RWPE2 (cell line): ENCODE data around the gene CDC42EP4.

Experiments
- ATAC-seq: fragments of 200-7000 bp; cut with Tn5 transposase; 3 replicates; pipeline ENCODE4 v1.9.1; 2021; ENCODE audit warnings: low read depth
- DNase-seq: peaks from one replicate; pipeline ENCODE4 v3.0.0-alpha.2; 2020; ENCODE audit warnings: low spot score
- H3K27ac ChIP-seq: fragments of 450-650 bp; 2 replicates; pipeline ENCODE4 v1.5.1; 2017; ENCODE audit warnings: mild to moderate bottlenecking; ENCODE audit not compliant: poor library complexity, severe bottlenecking
- H3K27me3 ChIP-seq: fragments of 250-450 bp; sonication (Bioruptor Pico); 2 replicates; pipeline ENCODE4 v1.5.1; 2021; ENCODE audit warnings: mild to moderate bottlenecking, moderate library complexity; ENCODE audit not compliant: insufficient read depth, poor library complexity, severe bottlenecking
- H3K36me3 ChIP-seq: fragments of 250-450 bp; sonication (Bioruptor Pico); 2 replicates; pipeline ENCODE4 v1.5.1; 2020; ENCODE audit warnings: low read depth, mild to moderate bottlenecking, moderate library complexity
- H3K4me1 ChIP-seq: fragments of 250-450 bp; sonication (Bioruptor Pico); 2 replicates; pipeline ENCODE4 v1.5.1; 2021; ENCODE audit warnings: mild to moderate bottlenecking, moderate library complexity; ENCODE audit not compliant: insufficient read depth, poor library complexity, severe bottlenecking
- H3K4me3 ChIP-seq: fragments of 250-450 bp; sonication (Bioruptor Pico); 2 replicates; pipeline ENCODE4 v1.5.1; 2021; ENCODE audit warnings: mild to moderate bottlenecking, moderate library complexity; ENCODE audit not compliant: severe bottlenecking
- H3K9me3 ChIP-seq: fragments of 250-450 bp; sonication (Bioruptor Pico); 2 replicates; pipeline ENCODE4 v1.5.1; 2021; ENCODE audit warnings: mild to moderate bottlenecking, moderate library complexity; ENCODE audit not compliant: severe bottlenecking
- CTCF ChIP-seq: fragments of 450-650 bp; IDR thresholded peaks from one replicate; pipeline ENCODE4 v1.5.1; 2017; ENCODE audit warnings: mild to moderate bottlenecking, moderate library complexity; ENCODE audit not compliant: poor library complexity, severe bottlenecking

CDC42EP4 gene

GRCh38 chr17:73274490-73274889 lies 37.3 kb downstream of the CDC42EP4 start:
- no peaks in the 10 kb centered on the region for H3K27me3 ChIP-seq
- H3K4me3 ChIP-seq = no peak overlapping the region
- no peak overlapping the region for H3K27ac ChIP-seq
- no peak for ATAC-seq
- no peaks in the 10 kb centered on the region for H3K9me3 ChIP-seq
- H3K4me1 ChIP-seq = peaks cover 7% of the 10 kb centered on the region
- no peaks in the 10 kb centered on the region for H3K36me3 ChIP-seq
- DNase-seq = no peak
- no peak for TF ChIP-seq CTCF

- no peaks in the 10 kb centered on the region for H3K36me3 ChIP-seq
- ATAC-seq = no peak
- H3K4me3 ChIP-seq = no peak overlapping the region
- no peaks in the 10 kb centered on the region for H3K9me3 ChIP-seq
- H3K4me1 ChIP-seq = peaks cover 7% of the 10 kb centered on the region
- TF ChIP-seq CTCF = no peak
- no peak overlapping the region for H3K27ac ChIP-seq
- no peaks in the 10 kb centered on the region for H3K27me3 ChIP-seq
- no peak for DNase-seq
Measured at GRCh38 chr17:73272906-73273218, 38.9 kb downstream of the CDC42EP4 start.

- Histone ChIP-seq H3K4me1 (peaks cover 7% of the 10 kb centered on the region), H3K4me3 (no peak overlapping the region), H3K27ac (no peak overlapping the region), H3K36me3 (no peaks in the 10 kb centered on the region), H3K9me3 (no peaks in the 10 kb centered on the region), H3K27me3 (no peaks in the 10 kb centered on the region)
- TF ChIP-seq CTCF = no peak
- DNase-seq (no peak), ATAC-seq (peak; percentile 59; the same call in 2 of the 3 replicates)
Measured at GRCh38 chr17:73271072-73271471, 40.7 kb downstream of the CDC42EP4 start.

GRCh38 chr17:73269791-73270190 lies 42.0 kb downstream of the CDC42EP4 start:
- H3K9me3 ChIP-seq = no peaks in the 10 kb centered on the region
- no peaks in the 10 kb centered on the region for H3K27me3 ChIP-seq
- DNase-seq (no peak), ATAC-seq (no peak)
- no peaks in the 10 kb centered on the region for H3K36me3 ChIP-seq
- H3K4me3 ChIP-seq = no peak overlapping the region
- no peak overlapping the region for H3K27ac ChIP-seq
- peaks cover 7% of the 10 kb centered on the region for H3K4me1 ChIP-seq
- TF ChIP-seq CTCF = no peak

- no peak overlapping the region for H3K27ac ChIP-seq
- no peak overlapping the region for H3K4me3 ChIP-seq
- H3K4me1 ChIP-seq = peaks cover 7% of the 10 kb centered on the region
- H3K9me3 ChIP-seq = no peaks in the 10 kb centered on the region
- no peaks in the 10 kb centered on the region for H3K36me3 ChIP-seq
- no peak for ATAC-seq
- H3K27me3 ChIP-seq = no peaks in the 10 kb centered on the region
- TF ChIP-seq CTCF = no peak
- no peak for DNase-seq
Measured at GRCh38 chr17:73269329-73269615, 42.5 kb downstream of the CDC42EP4 start.
